ENCODE measurements around the gene NMRK2. TPM values are rescaled to one million over a fixed set of nuclear protein-coding genes. Genes with fewer than 3 reads are reported as not detected.

Gene NMRK2
- polyA plus RNA-seq, 3 donors, result not detected

GRCh38 chr19:3984908-3985642 lies 52.2 kb downstream of the NMRK2 start, which contains the start of gene EEF2:
Gene EEF2 (minus strand): TSS chr19:3985463. CDS start chr19:3985380, 83 bp downstream.
- Histone ChIP-seq H3K36me3 (replicated peaks in 1 of 2; ENCODE audit: control insufficient read depth in 1 of 2, insufficient read depth in 2 of 2, low read length in 2 of 2) (peaks cover 42 to 43% of the 10 kb centered on the region in 2 donors), H3K27ac (ENCODE audit: low read depth in 1 of 2, low read length in 2 of 2) (peak within 1 kb of the TSS; percentile 83 to 93), H3K79me2 (ENCODE audit: insufficient read depth, low read length) (peaks cover 53% of the 10 kb centered on the region), H3K9ac (ENCODE audit: insufficient read depth, low read length, poor library complexity, severe bottlenecking) (peak within 1 kb of the TSS; percentile 92), H3K4me1 (ENCODE audit: control insufficient read depth in 1 of 2, insufficient read depth in 2 of 2, low read length in 2 of 2) (peaks cover 35 to 44% of the 10 kb centered on the region in 2 donors), H3K27me3 (ENCODE audit: control insufficient read depth in 2 of 2, insufficient read depth in 2 of 2, low read length in 2 of 2) (no peaks in the 10 kb centered on the region), H3K9me3 (replicated peaks in 1 of 2; ENCODE audit: control insufficient read depth in 1 of 2, insufficient read depth in 1 of 2, low read length in 2 of 2) (no peaks in the 10 kb centered on the region), H2AFZ (ENCODE audit: insufficient read depth, low read depth, low read length, poor library complexity, severe bottlenecking) (peak within 1 kb of the TSS; percentile 82), H3K4me3 (replicated peaks in 1 of 3; ENCODE audit: low read depth in 2 of 3, low read length in 3 of 3) (peak within 1 kb of the TSS; percentile 76 to 97 (median 93)), H3K4me2 (replicated peaks; ENCODE audit: extremely low read depth, low read length, poor library complexity, severe bottlenecking) (peak within 1 kb of the TSS; percentile 84), H4K20me1 (ENCODE audit: insufficient read depth, low read length) (peaks cover 64% of the 10 kb centered on the region)
- no peak for TF ChIP-seq CTCF (IDR thresholded peaks at IDR 0.05)
- Mint-ChIP-seq H3K27ac (peak within 1 kb of the TSS; percentile 93 to 99 (median 96)), H3K36me3 (peaks cover 40 to 43% of the 10 kb centered on the region in 2 donors), H3K9me3 (peaks cover 0 to 2% (median 0%) of the 10 kb centered on the region in 7 donors), H3K4me3 (peak within 1 kb of the TSS; percentile 96 to 97), H3K4me1 (peaks cover 40% of the 10 kb centered on the region), H3K27me3 (ENCODE audit: low read depth in 3 of 3) (peaks cover 0 to 3% (median 0%) of the 10 kb centered on the region in 3 donors)
- WGBS (ENCODE audit: insufficient coverage), result under 1% methylated on average over 74 of the region's 80 CpGs
- peak; percentile 92 to 93 (median 92) for DNase-seq
- intact Hi-C loops (cut with micrococcal nuclease), result loop anchor here (2.0 to 5.0 kb wide), 2 partner anchors 14 to 82 kb away; partner anchors contain the start of genes DAPK3 (in 1 of the 2) and ZBTB7A (in 1 of the 2)

DNA sequence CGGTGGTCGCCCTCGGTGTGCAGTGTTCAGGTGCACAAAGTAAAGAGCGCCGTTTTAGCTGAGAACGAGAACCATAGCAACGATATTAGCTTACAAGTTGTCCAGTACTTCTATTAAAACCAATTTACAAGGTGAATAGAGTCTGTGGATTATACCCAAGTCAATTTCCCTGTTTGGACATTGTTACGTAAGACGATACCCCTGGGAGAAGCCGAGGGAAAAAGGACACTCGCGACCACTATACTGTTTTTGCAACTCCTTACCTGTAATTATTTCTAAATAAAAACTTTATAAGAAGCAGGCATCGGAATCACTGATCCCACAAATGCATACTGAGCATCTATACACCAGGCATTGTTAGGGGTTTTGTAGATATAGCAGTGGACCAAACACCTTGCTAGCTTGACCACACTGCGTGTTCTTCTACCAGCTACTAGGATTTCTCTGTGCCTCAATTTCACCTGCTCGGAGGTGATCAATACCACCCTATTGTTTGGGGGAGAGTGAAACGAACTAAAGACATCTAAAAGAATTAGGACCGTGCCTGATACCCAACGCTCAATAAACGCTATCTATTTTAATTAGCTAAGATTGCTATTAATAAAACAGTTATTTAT lies 52.9 kb downstream of the NMRK2 start:
- Histone ChIP-seq H3K36me3 (replicated peaks in 1 of 2; ENCODE audit: control insufficient read depth in 1 of 2, insufficient read depth in 2 of 2, low read length in 2 of 2) (peaks cover 35 to 36% of the 10 kb centered on the region in 2 donors), H4K20me1 (ENCODE audit: insufficient read depth, low read length) (peaks cover 57% of the 10 kb centered on the region), H3K4me1 (ENCODE audit: control insufficient read depth in 1 of 2, insufficient read depth in 2 of 2, low read length in 2 of 2) (peaks cover 35 to 49% of the 10 kb centered on the region in 2 donors), H3K4me3 (replicated peaks in 1 of 3; ENCODE audit: low read depth in 2 of 3, low read length in 3 of 3) (peak overlapping the region; percentile 76 to 97 (median 93)), H2AFZ (ENCODE audit: insufficient read depth, low read depth, low read length, poor library complexity, severe bottlenecking) (peak overlapping the region; percentile 14), H3K9ac (ENCODE audit: insufficient read depth, low read length, poor library complexity, severe bottlenecking) (no peak overlapping the region), H3K79me2 (ENCODE audit: insufficient read depth, low read length) (peaks cover 46% of the 10 kb centered on the region), H3K27me3 (ENCODE audit: control insufficient read depth in 2 of 2, insufficient read depth in 2 of 2, low read length in 2 of 2) (no peaks in the 10 kb centered on the region), H3K9me3 (replicated peaks in 1 of 2; ENCODE audit: control insufficient read depth in 1 of 2, insufficient read depth in 1 of 2, low read length in 2 of 2) (no peaks in the 10 kb centered on the region), H3K27ac (ENCODE audit: low read depth in 1 of 2, low read length in 2 of 2) (no peak overlapping the region), H3K4me2 (replicated peaks; ENCODE audit: extremely low read depth, low read length, poor library complexity, severe bottlenecking) (peak overlapping the region; percentile 84)
- peak overlapping the region; percentile 96 to 97 for H3K4me3 Mint-ChIP-seq
- DNase-seq, result no peak
- TF ChIP-seq CTCF (IDR thresholded peaks at IDR 0.05), result no peak
- H3K36me3 Mint-ChIP-seq, result peaks cover 34 to 36% of the 10 kb centered on the region in 2 donors
- intact Hi-C loops (cut with micrococcal nuclease), result loop anchor here (2.0 to 5.0 kb wide), 4 partner anchors 15 to 197 kb away; partner anchors contain the start of genes ANKRD24 (in 1 of the 2), DAPK3 (in 1 of the 2), SIRT6 (in 1 of the 2) and ZBTB7A (in 1 of the 2)
- H3K27me3 Mint-ChIP-seq (ENCODE audit: low read depth in 3 of 3), result peaks cover 0 to 3% (median 0%) of the 10 kb centered on the region in 3 donors
- H3K27ac Mint-ChIP-seq, result peak overlapping the region; percentile 50 to 99 (median 93)
- whole genome bisulfite sequencing (ENCODE audit: insufficient coverage), result 0% methylated on average over 3 of the region's 19 CpGs
- H3K4me1 Mint-ChIP-seq, result peaks cover 43% of the 10 kb centered on the region
- peaks cover 0 to 5% (median 1%) of the 10 kb centered on the region in 7 donors for H3K9me3 Mint-ChIP-seq
